ENCODE measurements around the gene FIBCD1.

Gene FIBCD1

DNA sequence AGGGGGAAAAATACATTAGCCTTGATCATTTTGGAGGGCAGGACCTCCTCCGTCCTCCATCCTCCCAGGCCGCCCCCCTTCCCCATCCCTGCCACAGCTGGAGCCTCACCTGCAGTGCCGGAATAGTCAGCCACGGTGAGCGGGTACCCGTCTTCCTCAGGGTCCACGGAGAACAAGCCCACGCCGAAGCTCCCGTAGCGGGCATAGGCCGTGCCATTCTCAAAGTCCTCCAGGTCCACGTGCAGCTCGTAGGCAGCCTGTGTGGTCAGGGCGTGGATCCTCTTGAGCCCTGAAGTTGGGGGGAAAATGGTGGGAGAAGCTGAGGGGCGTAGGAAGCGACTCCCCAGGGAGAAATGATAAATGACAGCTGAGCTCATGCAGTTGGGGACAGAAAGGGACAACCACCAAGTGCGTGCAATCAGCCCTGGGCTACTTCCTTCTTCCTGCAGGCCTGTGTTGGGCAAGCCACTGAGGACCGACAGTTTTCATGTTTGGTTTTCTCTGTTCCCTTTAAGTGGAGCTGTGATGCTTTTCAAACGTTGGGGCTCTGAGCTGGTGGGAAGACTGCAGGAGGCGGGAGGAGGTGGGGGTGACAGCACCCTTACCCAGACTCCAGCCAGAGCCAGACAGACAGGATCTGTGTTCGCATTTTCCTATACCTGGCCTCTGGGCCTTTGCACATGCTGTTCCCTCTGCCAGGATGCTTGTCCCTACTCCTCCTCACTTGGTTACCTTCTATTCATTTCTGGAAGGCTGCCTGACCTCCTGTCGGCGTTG is 33.7 kb downstream of the FIBCD1 start:
- DNase-seq, result no peak

DNA sequence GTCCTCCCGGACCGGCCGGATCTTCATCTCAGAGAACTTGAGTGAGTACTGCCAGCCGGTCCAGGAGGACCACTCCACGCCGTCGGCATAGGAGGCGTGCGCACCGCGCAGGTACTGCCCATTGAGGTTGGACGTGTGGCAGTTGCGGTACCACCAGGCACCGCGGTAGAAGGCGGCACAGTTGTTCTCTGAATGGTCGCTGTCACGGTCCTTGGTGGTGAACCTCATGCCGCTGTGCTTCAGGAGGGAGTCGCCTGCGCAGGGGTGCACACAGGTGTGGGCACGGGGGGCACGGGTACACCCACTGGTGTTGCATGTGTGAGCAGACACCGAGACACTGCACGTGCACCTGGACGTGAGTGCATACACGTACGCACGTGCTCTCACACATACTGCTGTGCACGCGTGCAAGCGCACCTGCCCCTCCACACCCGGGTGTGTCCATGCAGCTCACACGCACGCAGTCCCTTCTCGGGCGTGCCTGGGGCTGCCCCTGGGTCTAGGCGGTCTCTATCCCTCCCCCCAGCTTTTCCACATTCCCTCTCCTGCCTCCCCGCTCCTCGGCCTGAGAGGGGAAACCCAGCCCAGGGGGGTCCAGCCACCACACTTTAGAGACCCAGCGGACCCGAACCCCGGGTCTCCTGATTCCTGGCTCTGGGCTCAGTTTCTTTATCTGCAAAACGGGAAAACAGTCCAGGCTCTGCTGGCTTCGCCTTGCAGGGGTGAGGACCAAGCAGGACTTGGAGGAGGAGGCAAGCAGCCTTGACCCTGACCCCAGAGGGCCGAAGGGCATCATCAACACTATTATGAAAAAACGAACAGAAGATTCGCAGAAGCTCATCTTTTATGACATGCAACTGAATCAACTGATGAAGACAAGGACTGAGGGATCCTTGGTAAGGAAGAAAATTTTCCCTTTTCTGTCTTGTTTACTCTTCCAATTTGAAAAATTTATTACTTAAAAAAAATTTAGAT is 34.7 kb downstream of the FIBCD1 start:
- no peak for DNase-seq

DNA sequence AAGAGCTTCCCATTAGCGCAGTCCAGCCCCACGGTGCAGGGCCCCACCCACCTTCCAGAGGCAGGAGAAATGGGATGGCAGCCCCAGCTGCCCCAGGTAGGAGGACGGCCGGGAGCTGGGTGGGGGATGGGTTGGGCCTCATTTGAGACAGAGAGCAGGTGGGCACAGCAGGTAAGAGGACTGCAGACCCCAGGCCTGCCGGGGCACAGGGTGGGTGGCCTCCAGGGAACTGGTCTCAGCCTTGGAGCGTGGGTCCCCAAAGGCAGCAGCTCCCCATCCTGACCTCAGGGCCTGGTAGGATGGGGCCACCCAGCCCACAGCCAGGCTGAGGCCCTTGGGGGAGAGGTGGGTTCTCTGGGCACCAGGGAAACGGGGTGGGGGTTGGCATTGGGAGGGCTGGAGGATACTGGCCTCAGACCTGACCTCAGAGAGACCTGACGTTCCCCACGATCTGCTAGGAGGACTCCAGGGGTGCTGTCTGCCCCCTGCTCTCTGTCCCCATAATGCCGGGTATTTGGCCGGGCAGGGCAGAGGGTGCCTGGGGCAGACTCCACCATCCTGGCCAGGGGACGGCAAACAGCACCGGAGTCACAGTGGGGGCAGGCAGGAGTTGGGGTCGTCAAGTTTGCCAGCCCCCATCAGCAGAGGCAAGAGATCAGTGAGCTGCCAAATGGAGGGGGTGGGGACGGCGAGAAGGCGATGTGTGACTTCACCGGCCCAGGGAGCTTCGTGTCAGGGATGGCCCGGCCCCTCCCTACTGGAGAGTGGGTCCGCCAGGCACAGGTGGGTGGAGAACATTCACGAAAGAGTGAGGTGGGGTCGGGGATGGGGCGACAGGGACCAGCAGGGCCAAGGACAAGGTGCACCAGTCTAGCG is 35.6 kb downstream of the FIBCD1 start:
- DNase-seq, result no peak

DNA sequence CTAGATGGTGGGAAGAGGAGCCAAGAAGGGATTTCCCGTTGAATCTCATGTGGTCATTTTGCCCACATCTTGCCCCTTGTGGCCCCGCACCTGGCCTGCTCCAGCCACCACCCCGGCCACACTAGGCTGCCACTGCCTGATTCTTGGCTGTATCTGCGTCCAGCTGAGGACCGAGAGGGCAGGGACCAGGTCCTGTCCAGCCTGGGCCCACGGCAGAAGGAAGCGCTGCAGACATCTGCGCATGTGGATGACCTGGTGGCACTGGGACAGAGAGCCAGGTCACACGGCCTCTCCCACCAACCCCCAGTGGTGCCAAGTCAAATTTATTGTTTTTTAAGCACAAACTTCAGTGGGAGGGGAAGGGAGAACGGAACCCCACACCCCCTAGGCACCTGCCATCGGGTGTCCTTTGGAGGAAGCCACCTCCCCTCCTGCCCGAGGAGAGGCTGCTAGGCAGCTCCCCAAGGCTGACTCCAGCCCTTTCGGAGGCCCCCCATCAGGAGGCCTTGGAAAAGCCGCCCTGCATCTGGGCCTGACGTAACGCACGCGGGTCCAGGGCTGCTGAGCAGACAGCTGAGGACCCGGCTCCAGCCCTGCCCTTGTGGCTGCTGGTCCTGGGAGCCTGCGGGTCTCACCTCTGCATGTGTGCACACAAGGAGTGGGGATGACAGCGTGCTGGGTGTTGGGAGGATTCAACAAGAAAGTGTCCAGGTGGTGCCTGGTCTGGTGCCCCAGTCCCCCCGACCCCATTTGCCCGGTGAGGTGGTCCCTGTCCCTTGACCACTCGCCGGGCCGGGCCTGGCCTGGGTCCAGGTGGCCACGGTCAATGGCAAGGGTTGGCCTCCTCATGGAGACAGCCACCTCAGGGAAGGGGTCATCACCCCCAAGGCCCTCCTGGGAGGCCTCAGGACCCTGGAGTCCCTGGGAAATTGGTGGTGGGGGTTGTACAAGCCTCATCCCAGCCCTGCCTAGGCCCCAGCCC is 36.6 kb downstream of the FIBCD1 start:
- no peak for DNase-seq

DNA sequence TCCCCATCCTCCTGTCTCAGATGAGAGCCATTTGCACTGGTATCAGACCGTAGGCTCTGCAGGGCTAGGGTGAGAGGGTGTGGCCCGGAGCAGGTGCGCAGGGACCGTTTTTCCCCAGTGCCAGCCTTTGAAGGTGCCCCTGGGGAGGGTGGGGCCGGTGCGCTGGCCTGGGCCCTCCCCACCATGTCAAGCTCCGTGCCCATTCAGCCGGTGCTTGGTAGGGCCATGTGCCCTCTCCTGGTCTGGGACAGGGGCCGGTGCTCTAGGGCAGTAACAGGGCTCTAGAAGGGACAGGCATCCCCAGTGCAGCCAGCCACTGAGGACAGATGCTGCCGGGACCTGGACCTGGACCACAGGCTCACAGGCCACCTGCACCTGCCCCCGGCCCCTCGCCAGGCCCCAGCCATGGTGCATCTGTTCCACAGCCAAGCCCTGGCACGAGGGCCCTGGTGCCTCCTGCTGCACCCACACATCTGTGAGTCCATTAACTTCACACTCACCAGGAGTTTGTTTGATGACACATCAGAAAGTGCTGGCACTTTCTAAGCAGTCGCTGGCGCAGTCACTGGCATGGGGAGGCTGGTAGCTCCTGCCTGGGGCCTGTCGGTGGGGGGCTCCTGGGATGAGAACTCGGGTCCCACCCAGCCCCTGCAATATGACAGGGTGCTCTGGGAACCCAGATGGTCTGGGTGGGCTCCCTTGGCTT is 37.4 kb downstream of the FIBCD1 start:
- DNase-seq, result no peak

DNA sequence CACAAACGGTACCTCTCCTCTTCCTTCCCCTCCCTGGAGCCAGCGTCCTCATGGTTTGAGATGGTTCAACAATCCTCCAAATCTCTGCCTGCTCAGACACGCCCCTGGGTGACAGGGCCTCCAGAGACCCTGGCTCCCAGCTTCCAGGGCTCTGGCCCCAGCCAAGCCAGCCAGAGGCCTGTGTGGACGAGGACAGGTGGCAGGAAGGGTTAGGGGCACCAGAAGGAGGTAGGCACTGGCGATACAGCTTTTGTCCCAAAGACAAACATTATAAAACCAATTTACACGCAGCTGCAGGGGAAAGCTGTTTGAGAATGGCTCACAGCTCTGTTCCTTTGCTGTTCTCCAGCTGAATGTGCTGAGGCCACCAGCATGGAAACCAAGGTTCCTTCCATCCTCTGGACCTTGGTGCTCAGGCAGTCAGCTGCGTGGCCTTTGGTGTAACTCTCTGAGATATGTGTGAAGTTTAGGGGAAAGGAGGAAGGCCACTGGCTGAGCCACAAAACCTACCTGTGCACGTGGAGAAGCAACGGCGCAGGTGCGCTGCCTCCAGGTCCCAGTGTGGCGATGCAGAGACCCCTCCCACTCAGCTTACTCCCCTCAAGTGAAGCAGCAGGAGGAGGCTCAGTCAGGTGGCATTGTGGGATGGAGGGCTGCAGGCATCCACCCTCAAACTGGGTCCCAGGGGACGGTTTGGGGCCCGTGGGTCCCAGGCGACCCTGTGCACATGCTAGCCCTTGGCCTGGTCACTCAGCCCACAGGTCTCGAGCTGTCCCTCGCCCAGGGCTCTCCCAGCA is 38.1 kb downstream of the FIBCD1 start:
- no peak for DNase-seq

DNA sequence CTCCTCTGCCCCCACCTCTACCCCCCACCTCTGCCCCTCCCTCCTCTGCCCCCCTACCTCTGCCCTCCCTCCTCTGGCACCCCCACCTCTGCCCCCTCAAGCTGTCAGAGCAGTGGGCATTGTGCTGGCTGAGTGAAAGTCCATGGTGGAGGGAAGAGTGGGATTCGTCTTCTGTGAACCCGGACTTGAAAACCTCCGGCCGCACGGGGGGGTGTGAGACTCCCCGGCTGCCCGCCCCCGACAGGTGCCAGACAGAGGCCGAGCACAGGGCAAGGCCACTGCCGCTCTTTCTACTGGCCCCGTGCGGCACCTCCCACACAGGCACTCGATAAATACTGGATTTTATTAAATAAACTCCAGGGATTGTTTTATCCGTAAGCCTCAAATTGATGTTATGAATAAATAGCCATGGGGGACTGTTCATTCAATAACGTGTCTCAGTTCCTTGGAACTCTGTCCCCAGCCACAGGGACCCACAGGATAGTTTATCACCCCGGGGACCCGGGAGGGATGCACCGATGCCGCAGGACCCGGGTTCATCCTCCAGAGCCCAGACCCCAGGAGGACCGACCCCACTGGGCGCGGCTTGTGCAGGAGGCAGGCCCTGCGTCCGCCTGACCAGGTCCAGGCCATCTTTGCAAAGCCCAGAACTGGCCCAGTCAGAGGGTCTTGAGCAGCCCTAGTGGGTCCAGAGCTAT is 39.8 kb downstream of the FIBCD1 start:
- no peak for DNase-seq

DNA sequence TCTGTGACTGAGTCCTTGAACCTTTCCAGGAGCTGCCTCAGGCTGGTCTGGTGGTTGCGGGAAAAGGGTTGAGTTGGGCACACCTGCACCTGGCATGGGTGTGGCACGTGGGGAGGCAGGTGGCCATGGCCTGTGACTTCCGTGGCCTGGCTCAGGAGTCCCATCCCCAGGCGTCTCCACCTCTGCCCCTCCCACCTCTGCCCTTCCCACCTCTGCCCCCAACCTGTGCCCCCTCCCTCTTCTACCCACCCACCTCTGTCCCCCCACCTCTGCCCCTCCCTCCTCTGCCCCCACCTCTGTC is 40.5 kb downstream of the FIBCD1 start:
- no peak for DNase-seq

DNA sequence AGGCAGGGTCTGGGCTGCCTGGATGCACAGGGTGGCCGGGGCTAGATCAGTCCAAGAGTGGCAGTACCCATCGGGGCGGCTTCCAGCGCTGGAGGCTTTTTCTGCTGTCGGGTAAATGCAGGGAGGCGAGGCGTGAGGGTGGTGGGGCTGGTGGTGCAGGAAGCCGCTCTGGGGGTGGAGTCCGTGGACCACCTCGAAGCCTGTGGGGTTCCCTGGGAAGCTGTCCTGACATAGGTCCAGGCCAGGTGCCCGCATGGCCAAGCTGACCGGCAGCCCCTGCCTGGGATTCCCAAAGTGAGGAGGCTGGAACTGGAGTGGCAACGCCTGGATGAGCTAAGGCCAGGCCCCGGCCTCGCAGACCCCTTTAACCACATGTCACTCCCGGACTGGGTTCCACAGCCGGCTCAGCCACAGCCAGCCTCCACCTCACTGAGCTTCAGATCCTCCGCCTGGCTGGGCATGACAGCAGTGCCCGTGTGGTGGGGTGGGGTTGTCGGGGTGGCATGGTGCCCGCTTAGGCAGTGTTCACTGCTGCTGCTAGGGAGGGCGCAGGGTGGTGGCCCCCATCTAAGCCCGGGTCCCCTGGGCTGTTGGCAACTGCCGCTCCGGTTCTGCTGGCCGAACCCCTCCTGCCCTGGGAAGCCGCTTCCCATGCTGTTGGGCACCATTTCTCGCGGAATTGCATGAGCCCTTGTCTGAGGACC is 41.0 kb downstream of the FIBCD1 start:
- DNase-seq, result no peak

DNA sequence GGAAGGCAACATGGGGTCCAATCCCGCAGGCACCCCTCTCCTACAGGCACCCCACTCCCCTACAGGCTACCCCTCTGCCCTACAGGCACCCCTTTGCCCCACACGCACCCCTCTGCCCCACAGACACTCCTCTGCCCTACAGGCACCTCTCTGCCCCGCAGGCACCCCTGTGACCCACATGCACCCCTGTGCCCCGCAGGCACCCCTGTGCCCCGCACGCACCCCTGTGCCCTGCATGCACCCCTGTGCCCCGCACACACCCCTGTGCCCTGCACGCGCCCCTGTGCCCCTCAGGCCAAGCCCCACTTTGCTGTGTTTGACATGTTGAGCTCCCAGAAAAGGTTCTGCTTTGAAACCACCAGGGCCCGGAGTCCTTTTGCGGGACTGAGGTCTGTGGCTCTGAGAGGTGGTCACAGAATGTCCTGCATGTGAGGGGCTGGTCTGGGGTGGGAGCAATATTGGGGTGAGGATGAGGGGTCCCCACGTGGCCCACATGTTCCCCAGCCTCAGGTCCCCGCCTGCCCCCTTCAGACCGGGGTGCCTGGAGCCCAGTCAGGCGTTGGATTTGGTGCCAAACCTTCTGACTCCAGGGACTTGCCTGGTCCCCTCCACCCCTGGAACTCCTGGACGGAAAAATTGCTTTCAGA is 41.8 kb downstream of the FIBCD1 start:
- DNase-seq, result no peak

DNA sequence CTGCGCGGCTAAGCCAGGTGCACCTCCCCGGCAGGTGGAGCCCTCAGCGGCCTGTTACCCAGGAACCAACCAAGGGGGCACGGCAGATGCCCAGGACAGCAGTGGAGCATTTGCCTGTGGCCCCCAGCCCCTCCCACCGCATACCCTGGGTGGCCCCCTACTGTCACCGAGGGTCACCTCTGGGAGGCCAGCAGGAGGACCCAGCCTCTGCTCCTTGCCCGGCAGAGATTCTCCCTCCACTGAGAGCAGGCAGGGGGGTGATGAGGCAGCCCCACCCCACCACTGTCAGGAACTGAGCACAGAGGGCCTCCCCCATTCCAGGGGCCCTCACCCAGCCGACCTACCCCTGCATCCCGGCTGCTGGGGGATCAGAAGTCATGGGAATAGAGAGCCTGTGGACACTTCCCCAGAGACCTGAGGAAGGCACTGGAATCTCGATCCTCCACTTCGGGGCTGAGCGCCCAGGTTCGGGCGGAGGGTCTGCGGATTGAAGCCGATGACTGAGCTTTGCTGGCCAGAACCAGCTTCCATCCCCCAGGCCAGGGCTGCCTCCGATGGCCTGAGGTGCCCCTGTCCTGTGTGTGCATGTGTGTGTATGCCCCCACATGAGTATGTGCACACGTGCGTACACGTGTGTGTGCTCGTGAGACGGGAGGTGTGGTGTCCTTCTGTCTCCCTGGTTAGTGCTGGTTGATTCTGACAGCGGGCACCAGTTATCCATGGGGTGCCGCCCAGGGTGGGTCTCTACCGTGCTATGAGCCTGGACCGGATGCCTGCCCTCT is 42.6 kb downstream of the FIBCD1 start, which contains the start of gene QRFP:
Gene QRFP (minus strand): TSS at position 580 of the 782 bp plus-strand sequence. CDS start 2,974 bp downstream, outside the sequence.
- no peak for DNase-seq

DNA sequence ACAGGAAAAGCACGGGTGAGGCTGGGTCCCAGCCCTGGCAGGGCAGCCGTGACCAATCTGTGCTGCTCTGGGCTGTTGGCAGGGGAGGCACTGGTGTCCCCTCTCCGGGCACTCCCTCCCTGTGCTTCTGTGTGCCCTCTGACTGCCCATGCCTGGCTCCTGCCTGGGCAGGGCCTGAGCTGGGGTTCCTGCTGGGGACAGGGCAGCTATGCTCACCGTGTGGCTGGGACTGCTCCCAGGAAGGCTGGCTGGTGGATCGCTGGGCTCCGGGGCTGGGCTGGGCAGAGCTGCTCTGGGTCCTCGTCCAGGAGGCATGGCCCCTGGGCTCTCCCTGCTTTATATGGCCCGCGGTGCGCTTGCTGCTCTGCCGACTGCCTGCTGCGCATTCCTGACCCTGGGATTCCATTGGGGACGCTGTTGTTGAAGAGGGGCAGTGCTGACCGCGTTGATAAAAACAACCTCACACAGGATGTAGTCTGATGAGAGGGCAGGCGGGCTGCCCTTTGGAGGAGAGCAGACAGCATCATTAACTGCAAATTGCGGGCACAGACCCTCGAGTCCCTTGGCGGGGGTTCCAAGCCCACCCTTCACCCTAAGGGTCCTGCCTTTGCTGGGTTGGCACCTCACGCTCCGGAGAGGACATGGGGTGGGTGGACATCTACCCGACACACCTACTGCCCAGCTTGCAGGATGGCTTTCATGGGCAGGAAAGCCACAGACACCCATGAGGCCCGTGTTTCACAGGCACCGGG is 43.4 kb downstream of the FIBCD1 start:
- no peak for DNase-seq

DNA sequence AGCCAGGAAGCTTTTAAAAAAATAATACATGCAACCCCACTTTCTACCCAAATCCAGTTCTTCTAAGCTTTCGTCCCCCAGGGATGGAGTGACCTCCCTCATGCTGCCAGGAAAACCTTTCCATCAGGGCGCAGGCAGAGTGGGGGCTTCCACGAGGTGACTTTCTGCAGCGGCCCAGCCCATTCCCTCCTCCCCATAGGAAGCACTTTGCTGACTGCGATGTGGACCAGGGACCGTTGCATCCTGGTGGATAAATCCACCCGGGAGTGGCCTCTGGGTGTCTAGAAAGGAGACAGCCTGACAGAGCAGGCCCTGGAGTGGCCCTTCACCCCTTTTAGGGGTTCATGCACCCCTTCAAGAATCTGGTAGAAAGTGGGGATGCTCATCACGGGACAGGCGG is 44.0 kb downstream of the FIBCD1 start:
- no peak for DNase-seq

DNA sequence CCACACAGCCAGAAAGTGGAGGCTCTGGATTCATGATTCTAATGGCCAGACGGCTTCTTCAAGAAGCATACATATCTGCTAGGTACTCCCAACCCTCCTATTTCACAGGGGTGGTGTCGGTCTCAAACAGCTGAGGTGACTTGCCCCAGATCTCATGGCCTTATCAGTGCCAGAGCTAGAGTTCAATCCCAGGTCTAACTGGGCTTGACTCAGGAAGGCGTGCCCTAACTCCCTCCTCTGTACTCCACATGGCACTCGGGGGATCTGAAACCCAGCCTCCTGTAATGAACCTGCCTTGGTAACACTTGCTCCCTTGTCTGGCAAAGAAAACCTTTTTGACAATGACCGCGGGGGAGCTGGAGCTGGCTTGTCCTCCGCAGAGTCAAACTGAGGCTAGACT is 44.5 kb downstream of the FIBCD1 start:
- no peak for DNase-seq

DNA sequence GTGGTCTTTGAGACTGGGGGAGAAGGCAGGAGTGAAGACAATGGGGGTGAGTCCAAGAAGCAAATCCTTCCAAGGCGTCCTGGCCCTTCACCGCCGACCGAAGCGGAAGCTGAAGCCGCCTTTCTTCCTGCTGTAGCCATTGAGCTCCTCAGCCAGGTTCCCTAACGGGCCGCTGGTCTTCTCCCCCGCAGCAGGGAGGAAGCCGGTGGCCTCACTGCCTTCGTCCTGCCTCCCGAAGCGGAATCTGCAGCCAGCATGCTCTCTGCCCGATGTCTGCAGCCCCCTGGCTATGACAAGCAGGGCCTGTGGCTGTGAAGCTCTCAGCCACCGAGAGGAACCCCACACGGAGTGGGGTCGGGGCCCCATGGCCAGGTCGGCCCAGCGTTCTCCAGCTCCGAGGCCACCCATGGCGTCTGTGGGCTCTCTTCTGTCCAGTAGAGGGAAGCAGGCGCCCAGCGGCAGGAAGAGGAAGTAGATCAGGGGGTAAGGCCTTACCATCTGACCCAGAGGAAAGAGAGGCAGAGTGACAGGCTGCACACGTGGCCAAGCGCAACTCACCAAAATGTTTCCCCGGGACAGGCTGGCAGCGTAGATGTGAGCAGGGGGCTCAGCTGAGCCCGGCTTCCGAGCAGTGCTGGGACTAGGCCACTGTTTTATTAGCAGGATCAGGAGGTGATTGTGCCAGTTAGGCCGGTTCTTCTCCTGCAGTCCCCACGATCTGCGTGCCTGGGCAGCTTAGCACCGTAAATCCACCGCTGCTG is 45.5 kb downstream of the FIBCD1 start:
- DNase-seq, result no peak

All from KG1 (cell line).